HepG2 (cell line): ENCODE data around the gene SRSF1. TPM values are rescaled to one million over a fixed set of nuclear protein-coding genes. Genes with fewer than 3 reads are reported as not detected.

ENCODE experiments used
- EEA1 ChIP-seq: sonication (generic); formaldehyde crosslinking; IDR thresholded peaks from 2 replicates; pipeline ENCODE4 v1.5.1; 2020; ENCODE audit warnings: mild to moderate bottlenecking, missing genetic modification reagents, borderline replicate concordance
- JUN ChIP-seq: sonication (generic); formaldehyde crosslinking; IDR thresholded peaks from 2 replicates; pipeline ENCODE4 v1.4.0; 2020; ENCODE audit warnings: mild to moderate bottlenecking, missing genetic modification reagents
- MBD4 ChIP-seq: IDR thresholded peaks from 2 replicates; pipeline ENCODE4 v1.6.1; 2012; ENCODE audit warnings: low read length, inconsistent platforms, borderline replicate concordance
- NR0B2 ChIP-seq: sonication (generic); formaldehyde crosslinking; IDR thresholded peaks from 2 replicates; pipeline ENCODE4 v1.4.0; 2020; ENCODE audit warnings: mild to moderate bottlenecking, missing genetic modification reagents
- PHB2 ChIP-seq: fragments of 450-650 bp; IDR thresholded peaks from 2 replicates; pipeline ENCODE4 v1.6.1; 2018; ENCODE audit not compliant: partially characterized antibody
- RFX5 ChIP-seq: IDR thresholded peaks from 2 replicates; pipeline ENCODE4 v1.6.1; 2011; ENCODE audit warnings: low read depth, low read length, improper control_type of control experiment
- RXRB ChIP-seq: IDR thresholded peaks from 2 replicates; pipeline ENCODE4 v1.6.1; 2016; ENCODE audit warnings: borderline replicate concordance, missing genetic modification reagents, missing compliant biosample characterization
- SP5 ChIP-seq: IDR thresholded peaks from 2 replicates; pipeline ENCODE4 v1.6.1; 2016; ENCODE audit warnings: low read depth, borderline replicate concordance
- TBX2 ChIP-seq: sonication (generic); formaldehyde crosslinking; IDR thresholded peaks from 2 replicates; pipeline ENCODE4 v1.5.0; 2020; ENCODE audit warnings: missing genetic modification reagents, mild to moderate bottlenecking, borderline replicate concordance
- ZFX ChIP-seq: sonication (generic); formaldehyde crosslinking; IDR thresholded peaks from 2 replicates; pipeline ENCODE4 v1.4.0; 2020; ENCODE audit warnings: mild to moderate bottlenecking, low read depth, missing genetic modification reagents, moderate library complexity
- ZKSCAN5 ChIP-seq: sonication (generic); formaldehyde crosslinking; IDR thresholded peaks from 2 replicates; pipeline ENCODE4 v1.5.1; 2020; ENCODE audit warnings: mild to moderate bottlenecking, missing genetic modification reagents
- ZNF275 ChIP-seq: sonication (generic); formaldehyde crosslinking; IDR thresholded peaks from 2 replicates; pipeline ENCODE4 v1.8.0; 2022; ENCODE audit warnings: missing genetic modification reagents, mild to moderate bottlenecking, inconsistent platforms, borderline replicate concordance
- ZNF589 ChIP-seq: sonication (generic); formaldehyde crosslinking; conservative IDR thresholded peaks from 2 replicates; pipeline ENCODE4 v1.8.0; 2022; ENCODE audit warnings: mild to moderate bottlenecking, moderate library complexity, missing genetic modification reagents
- ZNF609 ChIP-seq: sonication (generic); formaldehyde crosslinking; IDR thresholded peaks from 2 replicates; pipeline ENCODE4 v1.4.0; 2020; ENCODE audit warnings: mild to moderate bottlenecking, missing genetic modification reagents, borderline replicate concordance
- ZNF800 ChIP-seq: sonication (generic); formaldehyde crosslinking; IDR thresholded peaks from 2 replicates; pipeline ENCODE4 v1.4.0; 2020; ENCODE audit warnings: missing genetic modification reagents
- ZSCAN9 ChIP-seq: IDR thresholded peaks from 2 replicates; pipeline ENCODE4 v1.6.1; 2016; ENCODE audit warnings: borderline replicate concordance
- polyA plus RNA-seq, 8 experiments: library from polyadenylated mRNA; depleted of rRNA in 3 of 8; stranded (reverse) in 7 of 8; unstranded in 1 of 8; fragments of >200 nt; fragmentation: Illumina TruSeq in 4 of 8; extraction: Trizol in 4 of 8; gene quantifications; 2 replicates each; pipeline versions ENCODE4 v1.2.1 to v1.2.3, GENCODE V29; 2011 to 2016; ENCODE audit warnings: low read depth in 4 of 8, missing spikeins in 1 of 8, mixed read lengths in 1 of 8; ENCODE audit not compliant: insufficient read depth in 1 of 8
- total RNA-seq, 5 experiments: library from RNA; depleted of rRNA; stranded (reverse); fragments of >200 nt; fragmentation: Illumina TruSeq; extraction: Trizol; gene quantifications; 2 replicates each; pipeline ENCODE4 v1.2.3, GENCODE V29; 2016; ENCODE audit warnings: low read depth in 1 of 5
- TF ChIP-seq, protein P1 (sequence below): sonication (generic); IDR thresholded peaks from 2 replicates; pipeline ENCODE4 v1.6.1; 2016; ENCODE audit warnings: low read depth, borderline replicate concordance

SRSF1 gene
- total and polyA plus RNA-seq, 2 of the 13 experiments (the other 11 are each of a cell fraction or from before 2014, with no cell fraction given): 142 to 445 TPM

DNA sequence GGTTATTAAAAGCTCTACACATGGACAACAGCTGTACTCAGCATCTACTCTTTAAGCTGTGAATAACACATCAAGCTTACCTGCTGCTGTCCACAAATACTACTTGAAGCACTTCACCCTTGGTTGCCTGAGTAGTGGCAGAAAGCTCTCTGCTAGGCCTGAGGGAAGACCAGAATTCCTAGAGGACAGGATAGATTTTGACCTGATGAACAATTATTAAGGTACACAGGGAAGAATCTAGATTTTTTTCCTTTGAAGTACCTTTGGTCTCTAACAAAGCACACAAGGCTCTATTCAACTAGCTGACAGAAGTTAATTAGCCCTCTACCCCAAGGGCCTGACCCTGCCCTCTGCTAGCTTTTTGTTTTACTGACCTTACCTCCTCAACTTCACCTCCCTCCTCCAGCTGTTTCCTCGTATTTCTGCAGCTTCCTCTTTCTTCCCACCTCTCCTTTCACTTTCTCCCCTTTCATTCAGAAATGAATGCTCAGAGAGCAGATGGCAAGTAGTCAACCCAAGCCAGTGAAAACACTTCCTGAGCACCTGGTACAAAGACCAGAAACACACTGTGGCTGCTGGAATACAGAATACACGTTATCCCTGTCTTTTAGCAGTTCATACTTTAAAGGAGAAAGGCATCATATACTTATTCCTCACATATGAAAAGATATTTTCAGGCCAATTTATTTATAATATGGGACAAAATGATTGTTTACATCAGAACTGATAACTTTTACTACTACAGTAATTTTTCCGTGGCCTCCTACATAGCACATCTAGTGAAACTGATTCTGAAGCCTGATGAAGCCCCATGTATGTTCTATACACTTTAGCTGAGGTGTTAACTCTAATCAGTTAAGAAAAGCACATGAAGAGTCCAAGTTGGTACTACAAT lies 13.3 kb downstream of the SRSF1 start (continued):
- TF ChIP-seq SP5 (CRISPR knock-in tag): peak; percentile 39; the same call in 1 of the 2 replicates
- no peak for TF ChIP-seq RFX5
- 0 out of 2 replicates have a peak, but pooled peaks have one; percentile 27 for TF ChIP-seq ZSCAN9 (CRISPR knock-in tag)
- TF ChIP-seq PHB2: no peak
- TF ChIP-seq ZFX: peak; percentile 15; the same call in 1 of the 2 replicates
- peak; percentile 20 for TF ChIP-seq MBD4
- TF ChIP-seq RXRB (CRISPR knock-in tag): peak; percentile 31; the same call in 1 of the 2 replicates
- TF ChIP-seq EEA1 (CRISPR knock-in tag): no peak
- peak; percentile 73 for TF ChIP-seq TBX2 (CRISPR knock-in tag)
- 0 out of 2 replicates have a peak, but pooled peaks have one; percentile 29 for TF ChIP-seq ZNF800 (CRISPR knock-in tag)
- TF ChIP-seq JUN (CRISPR knock-in tag): peak; percentile 48; the same call in 1 of the 2 replicates
- TF ChIP-seq, protein P1, sequence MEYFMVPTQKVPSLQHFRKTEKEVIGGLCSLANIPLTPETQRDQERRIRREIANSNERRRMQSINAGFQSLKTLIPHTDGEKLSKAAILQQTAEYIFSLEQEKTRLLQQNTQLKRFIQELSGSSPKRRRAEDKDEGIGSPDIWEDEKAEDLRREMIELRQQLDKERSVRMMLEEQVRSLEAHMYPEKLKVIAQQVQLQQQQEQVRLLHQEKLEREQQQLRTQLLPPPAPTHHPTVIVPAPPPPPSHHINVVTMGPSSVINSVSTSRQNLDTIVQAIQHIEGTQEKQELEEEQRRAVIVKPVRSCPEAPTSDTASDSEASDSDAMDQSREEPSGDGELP: peak; percentile 88; the same call in 1 of the 2 replicates
- no peak for TF ChIP-seq NR0B2 (CRISPR knock-in tag)
- TF ChIP-seq ZKSCAN5 (CRISPR knock-in tag): peak; percentile 56; the same call in 1 of the 2 replicates
- 0 out of 2 replicates have a peak, but pooled peaks have one; percentile 37 for TF ChIP-seq ZNF609 (CRISPR knock-in tag)
- TF ChIP-seq ZNF589 (CRISPR knock-in tag): peak; percentile 56; the same call in 1 of the 2 replicates
- peak; percentile 28; the same call in 1 of the 2 replicates for TF ChIP-seq ZNF275 (CRISPR knock-in tag)
